OCI-LY7 (cell line): Measurements from ENCODE around the gene KRT17. TPM values are rescaled to one million over a fixed set of nuclear protein-coding genes. Genes with fewer than 3 reads are reported as not detected.

ENCODE experiments used
- BruUV-seq: library from RNA; stranded (reverse); fragments of 400-500 nt; replicated peaks from 2 replicates; lab custom pipeline; 2021; lab: Mats Ljungman, UMichigan
- CTCF ChIA-PET: fragments of 300-600 bp; sonication (Branson Sonifier 250); formaldehyde crosslinking; loops from one replicate; lab custom pipeline; 2022; ENCODE audit warnings: antibody characterized with exemption; ENCODE audit not compliant: unreplicated experiment; lab: Charles Lee
- POLR2A ChIA-PET: fragments of 300-600 bp; sonication (Branson Sonifier 250); formaldehyde crosslinking; loops from one replicate; lab custom pipeline; 2022; ENCODE audit warnings: antibody characterized with exemption; lab: Charles Lee
- DNase-seq: peaks from one replicate; pipeline ENCODE4 v3.0.0-alpha.2; 2015; ENCODE audit warnings: low spot score
- H2AFZ ChIP-seq: fragments of 200-600 bp; sonication (generic), shearing (Covaris generic); 2 replicates; pipeline ENCODE4 v1.6.1; 2014; ENCODE audit warnings: mild to moderate bottlenecking, antibody characterized with exemption, low read length, moderate library complexity
- H3K27ac ChIP-seq: fragments of 200-600 bp; sonication (generic); 2 replicates; pipeline ENCODE4 v1.5.1; 2014; ENCODE audit warnings: mixed run types, low read depth, mild to moderate bottlenecking, moderate library complexity, low read length, inconsistent platforms; ENCODE audit not compliant: poor library complexity, severe bottlenecking
- H3K36me3 ChIP-seq: fragments of 200-600 bp; sonication (generic); 2 replicates; pipeline ENCODE4 v1.6.1; 2014; ENCODE audit warnings: mild to moderate bottlenecking, antibody characterized with exemption, low read length, moderate library complexity, mixed read lengths; ENCODE audit not compliant: insufficient read depth
- H3K4me1 ChIP-seq: fragments of 200-600 bp; sonication (generic); 2 replicates; pipeline ENCODE4 v1.5.1; 2014; ENCODE audit warnings: mild to moderate bottlenecking, low read length; ENCODE audit not compliant: insufficient read depth, poor library complexity, severe bottlenecking
- H3K4me2 ChIP-seq: fragments of 200-600 bp; sonication (generic); 2 replicates; pipeline ENCODE4 v1.6.1; 2014; ENCODE audit warnings: mild to moderate bottlenecking, low read length
- H3K4me3 ChIP-seq: fragments of 200-600 bp; sonication (generic); 2 replicates; pipeline ENCODE4 v1.5.1; 2014; ENCODE audit warnings: mild to moderate bottlenecking, low read depth, low read length; ENCODE audit not compliant: poor library complexity, severe bottlenecking
- H3K79me2 ChIP-seq: fragments of 200-600 bp; sonication (generic); 2 replicates; pipeline ENCODE4 v1.6.1; 2016; ENCODE audit warnings: low read depth, mild to moderate bottlenecking, low read length, moderate library complexity, mixed read lengths; ENCODE audit not compliant: insufficient read depth
- H3K9me2 ChIP-seq: fragments of 200-600 bp; sonication (generic); 2 replicates; pipeline ENCODE4 v1.6.1; 2016; ENCODE audit warnings: mild to moderate bottlenecking, low read length, mixed read lengths; ENCODE audit not compliant: insufficient read depth
- H3K9me3 ChIP-seq: fragments of 200-600 bp; sonication (generic); 2 replicates; pipeline ENCODE4 v1.6.1; 2014; ENCODE audit warnings: mild to moderate bottlenecking, mixed run types, low read length, mixed read lengths
- H4K20me1 ChIP-seq: fragments of 200-600 bp; sonication (generic); 2 replicates; pipeline ENCODE4 v1.6.1; 2014; ENCODE audit warnings: mild to moderate bottlenecking, antibody characterized with exemption, low read length, moderate library complexity, mixed read lengths; ENCODE audit not compliant: insufficient read depth
- CTCF ChIP-seq: fragments of 200-600 bp; sonication (generic); conservative IDR thresholded peaks from 2 replicates; pipeline ENCODE4 v1.5.1; 2014; ENCODE audit warnings: mild to moderate bottlenecking, antibody characterized with exemption, low read length, moderate library complexity, mixed read lengths
- EZH2phosphoT487 ChIP-seq: fragments of 200-600 bp; sonication (generic); IDR thresholded peaks from 2 replicates; pipeline ENCODE4 v1.6.1; 2018; ENCODE audit warnings: low read depth, borderline replicate concordance, mild to moderate bottlenecking, mixed run types, antibody characterized with exemption, low read length, moderate library complexity, mixed read lengths
- intact Hi-C: fragments of 100-400 bp; cut with micrococcal nuclease; formaldehyde crosslinking; loops from one replicate; pipeline ENCODE4 v1.10.0; 2022; ENCODE audit not compliant: unreplicated experiment
- total RNA-seq, 2 experiments: library from RNA; depleted of rRNA in 1 of 2; stranded (reverse); fragments of >200 nt in 1 of 2; shearing (Covaris generic) in 1 of 2; gene quantifications; 2 replicates each; pipeline ENCODE4 v1.2.3, GENCODE V29; 2014 to 2022

The KRT17 gene
- total RNA-seq, 2 experiments from 2014 or later: 2.1 TPM; not detected in 1

GRCh38 chr17:41631025-41631897 lies 6.9 kb upstream of the KRT17 start:
- no peak overlapping the region for H2AFZ ChIP-seq
- H3K4me2 ChIP-seq: no peak overlapping the region
- no peaks in the 10 kb centered on the region for H3K4me1 ChIP-seq
- ChIA-PET CTCF (no interaction called here), POLR2A (no interaction called here)
- no peaks in the 10 kb centered on the region for H3K9me3 ChIP-seq
- no TSS peak for BruUV-seq
- H3K36me3 ChIP-seq: no peaks in the 10 kb centered on the region
- TF ChIP-seq CTCF (no peak), EZH2phosphoT487 (no peak)
- no peak for DNase-seq
- no peaks in the 10 kb centered on the region for H4K20me1 ChIP-seq
- intact Hi-C loops: no loop called here
- no peaks in the 10 kb centered on the region for H3K79me2 ChIP-seq
- no peak overlapping the region for H3K27ac ChIP-seq
- no peaks in the 10 kb centered on the region for H3K9me2 ChIP-seq
- H3K4me3 ChIP-seq: no peak overlapping the region

GRCh38 chr17:41629826-41630670 lies 5.7 kb upstream of the KRT17 start:
- Histone ChIP-seq H4K20me1 (no peaks in the 10 kb centered on the region), H3K9me3 (no peaks in the 10 kb centered on the region), H3K4me1 (no peaks in the 10 kb centered on the region), H3K79me2 (no peaks in the 10 kb centered on the region), H3K4me3 (no peak overlapping the region), H3K36me3 (no peaks in the 10 kb centered on the region), H3K4me2 (no peak overlapping the region), H2AFZ (no peak overlapping the region), H3K27ac (no peak overlapping the region), H3K9me2 (no peaks in the 10 kb centered on the region)
- POLR2A ChIA-PET: no interaction called here
- no TSS peak for BruUV-seq
- TF ChIP-seq EZH2phosphoT487 (no peak), CTCF (no peak)
- no peak for DNase-seq
- intact Hi-C loops: no loop called here
- CTCF ChIA-PET: no interaction called here
